HG02973 (cell line): ENCODE results near the gene OR52M1.
"Not testable (repeated sequence)": the region's sequence is repeated elsewhere in the genome, so short reads cannot be mapped to it uniquely, and the experiment has no call there.

Experiments used
- ATAC-seq: cut with Tn5 transposase; IDR thresholded peaks from one replicate; pipeline ENCODE4 v1.9.1; 2021; ENCODE audit warnings: moderate library complexity; ENCODE audit not compliant: unreplicated experiment

Gene OR52M1, protein sequence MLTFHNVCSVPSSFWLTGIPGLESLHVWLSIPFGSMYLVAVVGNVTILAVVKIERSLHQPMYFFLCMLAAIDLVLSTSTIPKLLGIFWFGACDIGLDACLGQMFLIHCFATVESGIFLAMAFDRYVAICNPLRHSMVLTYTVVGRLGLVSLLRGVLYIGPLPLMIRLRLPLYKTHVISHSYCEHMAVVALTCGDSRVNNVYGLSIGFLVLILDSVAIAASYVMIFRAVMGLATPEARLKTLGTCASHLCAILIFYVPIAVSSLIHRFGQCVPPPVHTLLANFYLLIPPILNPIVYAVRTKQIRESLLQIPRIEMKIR

DNA sequence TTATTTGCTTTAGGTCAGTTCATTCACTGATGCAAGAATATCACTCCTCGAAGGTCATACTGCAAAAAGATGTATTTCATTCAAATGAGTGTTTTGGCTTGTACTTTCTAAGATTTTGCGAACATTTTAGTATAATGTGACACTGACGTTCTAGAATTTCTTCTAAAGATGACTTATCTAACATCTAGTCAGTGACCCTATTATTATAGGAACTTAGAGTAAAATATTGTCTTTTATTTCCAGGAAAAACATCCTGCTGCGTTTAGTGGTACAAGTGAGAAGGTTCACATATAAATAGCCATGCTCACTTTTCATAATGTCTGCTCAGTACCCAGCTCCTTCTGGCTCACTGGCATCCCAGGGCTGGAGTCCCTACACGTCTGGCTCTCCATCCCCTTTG is at the start of gene OR52M1:
Gene OR52M1 (plus strand): TSS at position 301 of the 400 bp plus-strand sequence. CDS start 0 bp downstream, at position 301.
- no peak for ATAC-seq

DNA sequence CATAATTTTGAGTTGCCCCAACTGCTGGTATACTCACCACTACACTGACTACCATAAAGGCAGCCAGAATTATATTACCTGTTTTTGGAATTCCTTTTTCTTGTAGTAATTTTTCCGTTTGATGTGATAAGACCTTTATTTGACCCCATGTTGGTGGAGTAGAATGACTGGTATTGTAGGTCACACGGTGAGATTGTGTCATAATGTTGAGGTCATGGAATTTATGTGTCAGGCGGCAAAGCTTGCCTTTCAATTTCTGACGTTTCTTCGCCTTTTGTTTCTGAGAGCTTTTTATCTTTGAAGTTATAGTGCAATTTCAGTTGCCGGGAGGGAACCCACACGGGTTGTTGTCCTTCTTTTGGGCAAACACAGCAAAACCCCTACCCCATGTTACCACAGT is 49.5 kb upstream of the OR52M1 start:
- no peak for ATAC-seq

DNA sequence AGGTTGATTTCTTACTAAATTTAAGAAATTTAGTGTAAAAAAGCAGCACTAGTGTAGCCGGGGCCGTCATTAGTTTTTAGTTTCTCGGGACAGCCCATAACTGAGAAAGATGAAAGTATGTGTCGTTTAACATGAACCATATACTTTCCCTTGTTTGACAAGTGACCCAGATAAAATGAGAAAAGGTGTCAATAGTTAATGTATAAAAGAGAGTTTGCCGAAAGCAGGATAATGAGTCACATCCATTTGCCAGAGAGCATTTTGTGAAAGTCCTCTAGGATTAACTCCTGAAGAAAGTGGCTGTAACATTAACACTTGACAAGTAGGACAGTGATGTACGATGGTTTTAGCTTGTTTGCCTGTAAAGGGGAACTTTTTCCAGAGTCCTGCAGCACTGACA is 49.0 kb upstream of the OR52M1 start:
- no peak for ATAC-seq

DNA sequence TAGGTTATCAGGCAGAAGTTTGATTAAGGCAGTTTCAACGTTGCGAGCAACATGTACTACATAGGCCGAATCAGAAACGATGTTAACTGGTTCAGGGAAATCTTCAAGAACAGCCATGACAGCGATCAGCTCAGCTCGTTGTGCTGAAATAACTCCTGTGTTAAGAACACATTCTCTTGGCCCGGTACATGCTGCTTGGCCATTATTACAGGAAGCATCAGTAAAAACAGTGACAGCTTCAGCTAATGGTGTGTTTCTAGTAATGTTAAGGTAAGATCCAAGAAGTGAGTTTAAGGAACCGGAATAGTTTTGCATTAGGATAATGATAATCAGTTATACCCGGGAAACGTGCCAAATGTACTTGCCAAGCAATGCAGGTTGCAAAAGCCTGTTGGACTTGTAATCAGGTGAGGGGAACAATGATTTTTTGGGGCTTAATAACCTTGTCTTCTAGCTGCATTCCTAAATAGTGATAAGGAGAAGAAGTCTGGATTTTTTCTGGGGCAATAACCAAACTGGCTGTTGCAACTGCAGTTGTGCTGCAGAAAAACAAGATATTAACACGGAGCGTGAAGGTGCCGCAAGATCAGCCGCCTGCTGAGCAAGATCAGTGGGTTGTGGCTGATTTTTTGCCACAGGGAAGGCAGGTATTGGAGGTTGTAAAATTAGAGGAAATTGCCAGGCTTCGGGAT is 48.3 kb upstream of the OR52M1 start:
- ATAC-seq = no peak

DNA sequence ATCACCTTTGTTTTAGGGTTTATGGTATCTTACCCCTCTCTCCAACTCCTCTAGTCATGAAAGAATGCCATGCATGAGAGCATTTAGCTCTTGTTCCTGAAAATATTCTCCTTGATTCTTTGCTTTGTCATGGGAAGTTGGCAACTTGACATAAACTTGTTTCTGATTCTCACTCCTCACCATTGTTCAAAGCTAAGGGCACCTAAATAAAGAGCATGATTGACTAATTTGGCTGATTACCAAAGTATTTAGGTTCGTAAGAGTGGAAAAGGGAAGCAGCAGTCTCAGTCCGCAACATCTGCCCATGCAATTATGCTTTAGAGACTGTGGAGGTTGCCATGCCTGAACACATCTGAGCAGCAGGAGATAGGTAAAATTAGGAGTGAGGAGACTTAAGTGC is 36.1 kb upstream of the OR52M1 start:
- no peak for ATAC-seq

DNA sequence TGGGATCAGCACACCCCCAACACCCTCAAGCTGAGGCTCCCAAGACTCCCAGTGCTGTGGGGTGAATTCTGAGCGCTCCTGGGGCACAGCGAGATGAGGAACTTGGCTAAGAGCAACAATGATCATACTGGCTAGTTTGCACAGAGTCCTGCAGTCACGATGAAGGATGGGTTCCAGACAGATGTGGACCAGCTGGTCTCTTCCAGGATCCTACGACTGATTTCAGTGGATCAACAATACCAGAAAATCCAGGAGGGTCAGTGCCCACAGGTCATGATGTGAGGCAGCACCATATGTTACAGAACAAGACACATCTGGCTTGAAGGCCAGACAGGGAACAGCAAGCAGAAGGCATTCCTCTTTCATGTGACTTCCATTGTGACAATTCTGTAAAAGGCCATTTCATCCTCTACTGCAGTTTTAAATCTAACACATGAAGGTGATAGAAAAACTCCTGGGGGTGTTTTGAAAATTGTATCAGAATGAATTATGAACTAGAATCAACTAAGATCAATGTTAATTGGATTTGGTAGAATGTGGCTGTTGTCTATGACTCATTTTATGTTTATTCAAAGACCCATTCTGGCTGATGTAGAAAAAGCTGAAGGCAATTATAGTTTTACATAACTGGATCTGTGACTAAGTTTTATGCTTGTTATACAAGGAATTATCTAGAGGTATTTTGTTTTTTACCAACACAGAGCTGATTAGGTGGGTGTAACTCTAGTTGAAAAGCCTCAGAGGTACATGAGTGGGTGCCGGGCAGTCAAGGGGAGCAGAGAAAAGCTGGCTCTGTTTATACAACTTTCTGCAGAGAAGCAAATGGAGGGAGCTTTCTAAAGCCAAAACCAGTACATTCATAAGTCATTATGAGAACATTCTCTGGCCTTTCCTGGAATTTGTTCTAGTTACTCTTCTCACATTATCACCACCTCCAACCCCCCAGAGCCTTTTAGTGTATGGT is 33.4 kb upstream of the OR52M1 start:
- no peak for ATAC-seq

DNA sequence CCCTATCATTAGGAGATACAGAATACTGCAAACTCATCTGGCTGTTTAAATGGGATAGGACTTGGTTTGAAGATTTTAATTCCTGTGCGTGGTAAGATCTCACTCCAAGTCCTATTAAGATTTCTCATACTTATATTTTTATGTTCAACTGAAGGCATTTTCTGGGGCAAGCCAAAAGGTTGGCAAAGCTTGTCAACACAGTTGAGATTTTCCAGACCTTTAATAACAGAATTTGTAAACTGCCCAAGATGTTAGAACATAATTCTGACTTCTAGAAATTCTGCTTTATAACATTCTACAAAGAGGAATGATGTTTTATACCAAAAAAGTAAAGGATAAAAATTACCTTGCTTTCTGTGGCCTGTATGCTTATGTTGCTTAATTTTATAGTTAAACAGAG is 30.8 kb upstream of the OR52M1 start:
- ATAC-seq = no peak

DNA sequence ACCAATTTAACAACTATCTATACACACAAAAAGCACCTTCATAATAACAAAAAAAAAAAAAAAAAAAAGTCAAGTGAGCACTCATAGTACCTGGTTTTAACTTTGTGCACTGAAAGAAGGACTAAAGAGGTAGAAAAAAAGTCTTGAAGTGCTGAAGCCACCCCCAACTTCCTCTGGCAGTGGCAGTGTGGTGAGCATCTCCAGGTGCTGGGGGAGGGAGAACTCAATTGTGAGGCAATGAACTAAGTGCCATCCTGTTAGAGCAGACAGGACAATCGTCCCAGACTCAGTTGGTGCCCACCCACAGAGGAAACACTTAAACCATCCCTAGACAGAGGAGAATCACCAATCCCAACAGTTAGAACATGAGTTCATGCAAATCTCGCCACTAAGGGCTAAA is 22.7 kb upstream of the OR52M1 start:
- no peak for ATAC-seq

DNA sequence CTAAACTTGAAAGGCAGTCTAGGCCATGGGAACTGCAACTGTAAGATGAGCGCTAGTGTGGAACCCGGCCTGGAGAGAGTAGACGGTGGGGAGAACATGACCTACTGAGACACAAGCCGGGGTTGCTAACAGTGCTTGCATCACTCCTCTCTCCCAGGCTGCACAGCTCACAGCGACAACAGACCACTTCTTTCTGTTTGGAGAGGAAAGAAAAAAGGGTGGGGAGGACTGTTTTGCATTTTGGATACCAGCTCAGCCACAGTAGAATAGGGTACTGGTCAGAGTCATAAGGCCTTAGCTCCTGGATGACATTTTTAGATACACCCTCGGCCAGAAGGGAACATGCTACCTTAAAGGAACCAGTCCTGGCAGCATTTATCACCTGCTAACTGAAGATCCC is 22.2 kb upstream of the OR52M1 start:
- no peak for ATAC-seq

DNA sequence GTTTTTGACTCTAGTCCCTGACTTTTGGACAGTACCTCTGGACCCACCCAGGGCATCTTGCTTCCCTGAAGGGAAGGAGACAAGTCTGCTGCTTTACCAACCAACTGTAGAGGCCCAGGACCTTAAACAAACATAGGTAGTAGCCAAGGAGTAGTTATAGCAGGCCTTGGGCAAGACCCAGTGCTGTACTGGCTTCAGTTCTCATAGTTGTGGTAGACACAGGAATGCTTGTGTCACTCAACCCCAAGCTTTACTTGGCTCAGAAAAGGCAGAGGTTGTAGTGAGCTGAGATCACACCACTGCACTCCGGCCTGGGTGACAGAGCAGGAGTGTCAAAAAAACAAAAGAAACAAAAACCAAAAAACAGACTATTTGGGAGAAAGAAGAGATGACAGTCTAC is 21.3 kb upstream of the OR52M1 start:
- no peak for ATAC-seq

DNA sequence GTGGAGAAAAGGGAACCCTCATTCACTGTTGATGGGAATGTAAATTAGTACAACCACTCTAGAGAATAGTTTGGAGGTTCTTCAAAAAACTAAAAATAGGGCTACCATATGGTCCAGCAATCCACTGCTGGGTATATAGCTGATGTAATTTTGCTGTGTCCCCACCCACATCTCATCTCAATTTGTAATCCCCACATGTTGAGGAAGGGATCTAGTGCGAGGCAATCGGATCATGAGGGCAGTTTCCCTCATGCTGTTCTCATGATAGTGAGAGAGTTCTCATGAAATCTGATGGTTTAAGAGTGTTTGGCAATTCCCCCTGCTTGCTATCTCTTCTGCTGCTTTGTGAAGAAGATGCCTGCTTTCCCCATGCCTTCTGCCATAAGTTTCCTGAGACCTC is 17.1 kb upstream of the OR52M1 start:
- ATAC-seq = no peak

DNA sequence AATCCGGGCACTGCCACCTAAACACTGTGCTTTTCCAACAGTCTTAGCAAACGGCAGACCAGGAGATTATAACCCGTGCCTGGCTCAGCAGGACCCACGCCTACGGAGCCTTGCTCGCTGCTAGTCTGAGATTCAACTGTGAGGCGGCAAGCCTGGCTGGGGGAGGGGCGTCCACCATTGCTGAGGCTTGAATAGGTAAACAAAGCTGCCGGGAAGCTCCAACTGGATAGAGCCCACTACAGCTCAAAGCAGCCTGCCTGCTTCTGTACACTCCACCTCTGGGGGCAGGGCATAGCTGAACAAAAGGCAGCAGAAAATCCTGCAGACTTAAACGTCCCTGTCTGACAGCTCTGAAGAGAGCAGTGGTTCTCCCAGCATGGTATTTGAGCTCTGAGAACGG is 13.3 kb upstream of the OR52M1 start:
- not testable (repeated sequence) for ATAC-seq

DNA sequence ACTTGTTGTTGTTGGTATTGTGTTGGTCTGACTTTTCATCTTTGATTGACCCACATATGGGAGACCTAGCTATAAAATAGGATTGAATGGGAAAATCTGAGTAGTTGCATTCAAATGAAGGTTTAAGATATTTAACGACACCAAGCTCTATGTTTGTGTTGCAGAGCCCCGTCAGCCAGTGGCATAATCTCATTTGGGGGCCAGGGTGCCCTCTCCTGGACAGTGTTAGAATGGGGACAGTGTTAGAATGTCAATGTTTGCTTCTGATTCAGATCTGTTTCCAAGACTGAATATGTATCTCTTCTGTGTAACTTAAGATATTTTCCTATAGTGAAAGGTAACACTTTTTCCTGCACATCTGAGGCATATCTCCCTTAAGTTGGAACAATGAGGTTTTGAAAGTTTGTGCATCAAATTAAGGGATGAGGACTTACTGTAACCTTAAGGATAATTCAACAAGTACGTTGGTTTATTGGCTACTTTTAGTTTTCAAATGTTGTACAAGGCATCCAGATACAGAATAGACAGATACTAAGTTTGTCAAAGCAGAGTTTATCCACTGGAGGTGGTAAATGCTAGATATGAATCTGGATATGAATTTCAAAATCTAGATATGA is 5.3 kb upstream of the OR52M1 start:
- no peak for ATAC-seq

DNA sequence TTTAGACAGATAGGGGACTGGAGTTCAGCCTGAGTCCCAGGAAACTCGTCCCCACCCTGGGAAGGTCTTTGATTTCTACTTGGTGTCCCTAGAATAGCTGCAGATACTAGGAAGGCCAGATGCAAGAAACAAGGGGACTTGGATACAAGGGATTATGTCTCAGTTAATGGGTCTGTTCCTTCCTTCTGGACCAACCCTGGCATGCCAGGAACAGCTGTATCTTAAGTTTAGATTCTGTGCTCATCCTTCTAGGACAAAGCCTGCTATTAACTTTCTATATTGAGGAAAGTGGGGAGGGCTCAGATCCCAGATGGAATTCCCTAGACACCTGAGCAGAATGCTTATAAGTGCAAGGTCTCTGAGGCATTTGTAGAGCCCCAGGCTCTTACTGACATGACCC is 3.9 kb upstream of the OR52M1 start:
- ATAC-seq = no peak

DNA sequence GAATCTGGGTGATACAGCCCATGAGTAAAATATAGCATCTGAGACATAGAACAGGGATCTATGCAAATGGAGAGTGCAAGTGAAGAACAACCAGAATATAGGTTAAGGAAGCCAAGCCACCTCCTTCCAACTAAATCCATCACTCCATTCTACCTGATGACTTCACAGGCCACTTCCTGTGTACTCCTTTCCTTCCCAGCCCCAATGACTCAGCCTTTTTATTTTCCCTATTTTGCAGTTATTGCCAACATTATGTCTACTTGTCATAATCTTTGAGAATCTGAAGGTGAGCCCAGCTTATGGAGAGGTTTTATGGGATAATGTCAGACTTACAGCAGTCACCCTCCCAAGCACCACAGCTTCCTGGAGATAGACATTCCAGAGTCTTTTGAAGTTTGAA is 1.4 kb upstream of the OR52M1 start:
- ATAC-seq = no peak

DNA sequence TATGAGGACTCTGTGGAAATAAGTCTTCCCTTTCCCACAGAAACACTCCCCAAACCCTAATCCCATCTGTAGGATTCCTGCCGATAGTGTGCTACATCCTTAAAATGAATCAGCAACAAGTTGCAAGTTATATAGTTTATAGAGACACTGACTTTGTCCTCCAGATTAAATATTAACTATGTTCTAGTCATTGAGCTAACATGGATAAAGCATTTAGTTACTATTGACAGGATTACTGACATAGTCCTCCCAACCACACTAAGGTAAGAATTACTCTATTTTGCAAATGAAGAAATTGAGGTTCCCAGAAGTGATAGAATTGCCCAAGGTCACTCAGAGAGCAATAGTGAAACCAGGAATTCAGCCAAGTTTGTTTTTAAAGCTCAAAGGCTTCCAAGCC is 1.9 kb downstream of the OR52M1 start:
- no peak for ATAC-seq

DNA sequence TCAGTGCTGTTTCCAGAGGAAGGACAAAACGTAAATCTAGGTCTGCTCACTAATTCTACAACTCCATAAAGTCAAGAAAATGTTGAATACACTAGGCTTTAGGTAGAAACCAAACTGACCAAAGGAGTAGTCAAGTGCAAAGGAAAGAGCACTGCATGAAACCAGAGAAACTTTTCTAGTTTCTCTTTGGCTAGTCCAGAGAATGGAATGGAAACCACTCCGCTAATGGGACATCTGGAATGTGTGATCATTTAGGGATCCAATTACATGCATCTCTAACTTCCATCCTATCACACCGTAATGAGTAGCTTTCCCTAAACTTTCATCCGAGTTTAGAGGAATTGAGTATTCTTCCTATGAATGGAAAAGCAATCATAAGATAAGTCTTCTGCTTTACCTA is 2.4 kb downstream of the OR52M1 start:
- no peak for ATAC-seq

DNA sequence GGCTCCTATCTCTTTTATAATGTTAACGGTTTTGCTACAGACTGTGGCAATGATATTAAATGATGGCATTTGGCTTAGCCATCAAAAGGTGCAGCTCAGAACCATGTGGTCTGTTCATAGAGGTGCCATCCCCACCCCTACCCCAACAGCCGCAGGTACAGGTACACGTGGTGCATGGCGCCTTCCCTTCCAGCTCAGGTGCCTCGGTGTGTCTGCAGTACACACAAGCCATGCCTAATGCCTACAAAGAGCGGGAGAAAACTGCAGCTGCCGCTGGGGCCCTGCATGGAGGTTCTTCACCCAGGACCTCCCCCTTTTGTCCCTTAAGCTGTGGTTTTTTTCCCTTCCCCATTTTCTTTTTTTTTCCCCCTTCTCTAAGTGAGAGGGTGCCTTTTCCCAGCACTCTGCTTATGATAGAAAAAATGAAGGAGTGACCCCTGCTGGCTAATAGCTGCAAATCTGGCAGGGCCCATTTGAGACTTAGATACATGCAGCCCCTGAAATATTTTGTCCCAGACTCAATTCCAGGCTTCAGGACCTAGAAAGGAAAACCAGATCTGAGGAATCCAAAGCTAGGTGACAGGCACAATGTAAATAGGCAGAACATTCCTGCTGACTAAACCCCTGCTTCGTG is 6.5 kb downstream of the OR52M1 start:
- ATAC-seq = no peak

DNA sequence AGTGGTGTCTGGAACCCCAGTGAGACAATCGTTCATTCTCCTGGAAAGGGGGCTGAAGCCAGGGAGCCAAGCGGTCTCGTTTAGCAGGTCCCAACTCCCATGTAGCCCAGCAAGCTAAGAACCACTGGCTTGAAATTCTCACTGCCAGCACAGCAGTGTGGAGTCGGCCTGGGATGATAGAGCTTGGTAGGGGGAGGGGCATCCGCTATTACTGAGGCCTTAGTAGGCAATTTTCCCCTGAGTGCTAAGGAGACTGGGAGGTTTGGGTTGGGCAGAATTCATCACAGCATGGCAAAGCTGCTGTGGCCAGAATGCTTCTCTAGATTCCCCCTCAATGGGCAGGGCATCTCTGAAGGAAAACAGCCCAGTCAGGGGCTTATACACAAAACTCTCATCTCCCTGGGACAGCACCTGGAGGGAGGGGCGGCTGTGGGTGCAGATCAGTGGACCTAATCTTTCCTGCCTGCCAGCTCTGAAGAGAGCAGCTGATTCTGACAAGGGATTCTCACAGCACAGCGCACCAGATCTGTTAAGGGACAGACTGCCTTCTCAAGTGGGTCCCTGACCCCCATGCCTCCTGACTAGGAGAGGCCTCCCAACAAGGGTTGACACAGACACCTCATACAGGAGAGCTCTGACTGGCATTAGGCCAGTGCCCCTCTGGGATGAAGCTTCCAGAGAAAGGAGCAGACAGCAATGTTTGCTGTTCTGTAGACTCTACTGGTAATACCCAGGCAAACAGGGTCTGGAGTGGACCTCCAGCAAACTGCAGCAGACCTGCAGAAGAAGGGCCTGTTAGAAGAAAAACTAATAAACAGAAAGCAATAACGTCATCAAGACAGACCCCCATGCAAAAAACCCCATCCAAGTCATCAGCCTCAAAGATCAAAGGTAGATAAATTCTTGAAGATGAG is 14.8 kb downstream of the OR52M1 start:
- ATAC-seq = no peak

DNA sequence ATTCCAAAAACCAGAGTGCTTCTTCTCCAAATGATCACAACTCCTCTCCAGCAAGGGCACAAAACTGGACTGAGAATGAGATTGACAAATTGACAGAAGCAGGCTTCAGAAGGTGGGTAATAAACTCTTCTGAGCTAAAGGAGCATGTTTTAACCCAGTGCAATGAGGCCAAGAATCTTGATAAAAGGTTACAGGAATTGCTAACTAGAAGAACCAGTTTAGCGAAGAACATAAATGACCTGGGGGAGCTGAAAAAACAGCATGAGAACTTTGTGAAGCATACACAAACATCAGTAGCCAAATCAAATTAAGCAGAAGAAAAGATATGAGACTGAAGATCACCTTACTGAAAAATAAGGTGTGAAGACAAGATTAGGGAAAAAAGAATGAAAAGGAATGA is 15.5 kb downstream of the OR52M1 start:
- no peak for ATAC-seq
